ENCODE data around the gene DIS3L2. TPM values are rescaled to one million over a fixed set of nuclear protein-coding genes. Genes with fewer than 3 reads are reported as not detected.
"Not testable (repeated sequence)": the region's sequence is repeated elsewhere in the genome, so short reads cannot be mapped to it uniquely, and the experiment has no call there.

DIS3L2 gene
- total RNA-seq, 3 donors from 2014 or later: 28.5 to 43.0 (median 42.5) TPM

GRCh38 chr2:232309592-232309991 is 348.1 kb downstream of the DIS3L2 start:
- DNase-seq (no peak), ATAC-seq (peak; percentile 62)
- no peak for TF ChIP-seq CTCF (IDR thresholded peaks at IDR 0.05)
- peaks cover 6% of the 10 kb centered on the region for H3K9me3 ChIP-seq
- no peaks in the 10 kb centered on the region for H3K4me1 ChIP-seq (ENCODE audit: low read depth)
- intact Hi-C loops (cut with DNase I, micrococcal nuclease): no loop called here
- no peaks in the 10 kb centered on the region for H3K36me3 ChIP-seq (ENCODE audit: low read depth)
- no peak overlapping the region for H3K4me3 ChIP-seq

- no peak for TF ChIP-seq CTCF (IDR thresholded peaks at IDR 0.05)
- no peaks in the 10 kb centered on the region for H3K36me3 ChIP-seq (ENCODE audit: low read depth)
- H3K4me3 ChIP-seq: no peak overlapping the region
- intact Hi-C loops (cut with DNase I, micrococcal nuclease): no loop called here
- no peaks in the 10 kb centered on the region for H3K4me1 ChIP-seq (ENCODE audit: low read depth)
- peak; percentile 46 for ATAC-seq
- H3K9me3 ChIP-seq: peaks cover 6% of the 10 kb centered on the region
- no peak for DNase-seq
These were observed 348.6 kb downstream of the DIS3L2 start for GRCh38 chr2:232310121-232310520.

GRCh38 chr2:232310696-232311095 is 349.2 kb downstream of the DIS3L2 start:
- ATAC-seq: peak; percentile 4
- H3K4me3 ChIP-seq: no peak overlapping the region
- no peak for DNase-seq
- TF ChIP-seq CTCF (IDR thresholded peaks at IDR 0.05): no peak
- H3K4me1 ChIP-seq (ENCODE audit: low read depth): no peaks in the 10 kb centered on the region
- H3K9me3 ChIP-seq: peaks cover 6% of the 10 kb centered on the region
- intact Hi-C loops (cut with DNase I, micrococcal nuclease): no loop called here
- H3K36me3 ChIP-seq (ENCODE audit: low read depth): no peaks in the 10 kb centered on the region

GRCh38 chr2:232313645-232314044 is 352.1 kb downstream of the DIS3L2 start:
- H3K4me3 ChIP-seq; H3K9me3 ChIP-seq; DNase-seq; ATAC-seq; H3K36me3 ChIP-seq (ENCODE audit: low read depth); intact Hi-C loops (cut with DNase I, micrococcal nuclease): not testable (repeated sequence)
- H3K4me1 ChIP-seq (ENCODE audit: low read depth): peaks cover 12% of the 10 kb centered on the region

- TF ChIP-seq CTCF (IDR thresholded peaks at IDR 0.05): no peak
- Histone ChIP-seq H3K36me3 (ENCODE audit: low read depth) (no peaks in the 10 kb centered on the region), H3K9me3 (peaks cover 6% of the 10 kb centered on the region), H3K4me1 (ENCODE audit: low read depth) (peaks cover 12% of the 10 kb centered on the region), H3K4me3 (no peak overlapping the region)
- intact Hi-C loops (cut with DNase I, micrococcal nuclease): no loop called here
- ATAC-seq (peak; percentile 63), DNase-seq (peak in 2 of 3 donors; percentile 46 to 73)
These were observed 353.8 kb downstream of the DIS3L2 start for GRCh38 chr2:232315049-232315922.

- TF ChIP-seq CTCF (IDR thresholded peaks at IDR 0.05): no peak
- no peaks in the 10 kb centered on the region for H3K36me3 ChIP-seq (ENCODE audit: low read depth)
- H3K4me1 ChIP-seq (ENCODE audit: low read depth): peaks cover 16% of the 10 kb centered on the region
- H3K9me3 ChIP-seq: peaks cover 6% of the 10 kb centered on the region
- ATAC-seq (no peak), DNase-seq (no peak)
- no peak overlapping the region for H3K4me3 ChIP-seq
- intact Hi-C loops (cut with DNase I, micrococcal nuclease): no loop called here
These were observed 354.4 kb downstream of the DIS3L2 start for GRCh38 chr2:232315923-232316299.

Measured in mucosa of descending colon (tissue), 3 donors.